Thyroid gland (tissue), 4 donors: ENCODE measurements around the gene RILPL1.

ENCODE experiments used
- POLR2A ChIP-seq, 2 donors: fragments of 450-650 bp; IDR thresholded peaks; one replicate each; pipeline ENCODE4 v1.6.1; 2017; ENCODE audit warnings: antibody characterized with exemption in 2 of 2, mild to moderate bottlenecking in 2 of 2, moderate library complexity in 1 of 2
- TF ChIP-seq, protein P1 (sequence below), 6 experiments: fragments of 200-600 bp in 3 of 6; fragments of 450-650 bp in 3 of 6; sonication (generic) in 3 of 6; IDR thresholded peaks; one replicate each; pipeline ENCODE4 v1.5.1; 2016 to 2019; ENCODE audit warnings: antibody characterized with exemption in 6 of 6, mild to moderate bottlenecking in 2 of 6, inconsistent platforms in 1 of 6, moderate library complexity in 1 of 6

DNA sequence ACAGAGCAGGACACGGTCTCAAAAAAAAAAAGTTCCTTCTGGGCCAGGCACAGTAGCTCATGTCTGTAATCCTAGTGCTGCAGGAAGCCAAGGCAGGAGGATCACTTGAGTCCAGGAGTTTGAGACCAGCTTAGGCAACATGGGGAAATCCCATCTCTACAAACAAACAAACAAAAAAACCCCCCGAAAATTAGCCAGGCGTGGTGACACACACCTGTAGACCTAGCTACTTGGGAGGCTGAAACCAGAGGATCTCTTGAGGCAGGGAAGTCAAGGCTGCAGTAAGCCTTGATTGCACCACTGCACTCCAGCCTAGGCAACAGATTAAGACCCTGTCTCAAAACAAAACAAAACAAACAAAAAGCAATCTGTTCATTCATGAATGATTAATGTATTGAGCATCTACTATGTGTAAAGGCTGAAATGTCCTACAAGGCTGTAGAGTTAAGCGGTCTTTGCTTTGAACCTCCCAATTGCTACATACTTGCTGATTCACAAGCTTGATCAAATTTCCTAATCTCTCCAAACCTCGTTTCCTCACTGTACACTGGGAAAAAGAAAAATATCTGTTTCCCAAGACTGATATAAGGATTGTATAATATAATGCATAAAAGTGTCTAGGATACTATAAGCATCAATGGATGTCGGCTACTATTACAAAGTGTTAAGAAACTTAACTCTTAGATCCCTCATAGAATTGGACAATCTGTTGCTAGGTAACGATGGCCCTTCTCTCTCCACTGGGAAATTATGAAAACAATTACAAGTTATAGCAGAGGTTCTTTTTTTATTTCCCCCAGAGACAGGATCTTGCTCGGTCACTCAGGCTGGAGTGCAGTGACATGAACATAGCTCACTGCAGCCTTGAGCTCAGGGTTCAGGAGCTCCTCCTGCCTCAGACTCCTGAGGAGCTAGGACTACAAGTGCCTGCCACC is 89.2 kb downstream of the RILPL1 start:
- TF ChIP-seq POLR2A (IDR thresholded peaks at IDR 0.05) = peak in 1 of 2 donors; percentile 10
- TF ChIP-seq, protein P1, sequence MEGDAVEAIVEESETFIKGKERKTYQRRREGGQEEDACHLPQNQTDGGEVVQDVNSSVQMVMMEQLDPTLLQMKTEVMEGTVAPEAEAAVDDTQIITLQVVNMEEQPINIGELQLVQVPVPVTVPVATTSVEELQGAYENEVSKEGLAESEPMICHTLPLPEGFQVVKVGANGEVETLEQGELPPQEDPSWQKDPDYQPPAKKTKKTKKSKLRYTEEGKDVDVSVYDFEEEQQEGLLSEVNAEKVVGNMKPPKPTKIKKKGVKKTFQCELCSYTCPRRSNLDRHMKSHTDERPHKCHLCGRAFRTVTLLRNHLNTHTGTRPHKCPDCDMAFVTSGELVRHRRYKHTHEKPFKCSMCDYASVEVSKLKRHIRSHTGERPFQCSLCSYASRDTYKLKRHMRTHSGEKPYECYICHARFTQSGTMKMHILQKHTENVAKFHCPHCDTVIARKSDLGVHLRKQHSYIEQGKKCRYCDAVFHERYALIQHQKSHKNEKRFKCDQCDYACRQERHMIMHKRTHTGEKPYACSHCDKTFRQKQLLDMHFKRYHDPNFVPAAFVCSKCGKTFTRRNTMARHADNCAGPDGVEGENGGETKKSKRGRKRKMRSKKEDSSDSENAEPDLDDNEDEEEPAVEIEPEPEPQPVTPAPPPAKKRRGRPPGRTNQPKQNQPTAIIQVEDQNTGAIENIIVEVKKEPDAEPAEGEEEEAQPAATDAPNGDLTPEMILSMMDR (IDR thresholded peaks at IDR 0.05) = no peak
